Measurements from ENCODE around the gene TBC1D28.
"Not testable (repeated sequence)": the region's sequence is repeated elsewhere in the genome, so short reads cannot be mapped to it uniquely, and the experiment has no call there.

Gene TBC1D28

GRCh38 chr17:18613016-18613415, 31.2 kb downstream of the TBC1D28 start:
- not testable (repeated sequence) for DNase-seq

- not testable (repeated sequence) for DNase-seq
These were observed 51.1 kb downstream of the TBC1D28 start for GRCh38 chr17:18593138-18593537.
